HCT116 (cell line): ENCODE results near the gene BEGAIN. TPM values are rescaled to one million over a fixed set of nuclear protein-coding genes. Genes with fewer than 3 reads are reported as not detected.

Experiments used
- ATAC-seq: fragments of 200-7000 bp; cut with Tn5 transposase; 2 replicates; pipeline ENCODE4 v1.9.1; 2020; ENCODE audit warnings: mild to moderate bottlenecking, moderate library complexity
- BruUV-seq: library from RNA; stranded (reverse); fragments of 400-500 nt; replicated peaks from 2 replicates; lab custom pipeline; 2021; lab: Mats Ljungman, UMichigan
- CTCF ChIA-PET: fragments of 300-600 bp; sonication (Branson Sonifier 250); formaldehyde crosslinking; loops from one replicate; lab custom pipeline; 2021; ENCODE audit warnings: antibody characterized with exemption; lab: Charles Lee
- POLR2A ChIA-PET: fragments of 300-600, 350-600 bp; sonication (Branson Sonifier 250); formaldehyde crosslinking; loops from one replicate; lab custom pipeline; 2021; ENCODE audit warnings: antibody characterized with exemption; lab: Charles Lee
- RAD21 ChIA-PET, 2 experiments: fragments of 300-600 bp; sonication (Branson Sonifier 250); formaldehyde crosslinking; loops; one replicate each; lab custom pipeline; 2023; ENCODE audit warnings: low total read pairs in 2 of 2; ENCODE audit not compliant: uncharacterized antibody in 2 of 2, unreplicated experiment in 2 of 2, low non-redundant PET in 1 of 2; lab: Charles Lee
- DNase-seq: peaks from one replicate; pipeline ENCODE4 v3.0.0-alpha.2; 2010; ENCODE audit warnings: low read depth, low spot score
- H2AFZ ChIP-seq: fragments of 200-600 bp; shearing (Covaris generic), sonication (generic); 2 replicates; pipeline ENCODE4 v1.6.1; 2017; ENCODE audit warnings: low read depth, mixed run types, mixed read lengths, antibody characterized with exemption, low read length; ENCODE audit not compliant: poor library complexity, severe bottlenecking
- H3K27ac ChIP-seq: 2 replicates; pipeline ENCODE4 v1.5.1; 2012; ENCODE audit warnings: low read depth, low read length
- H3K27me3 ChIP-seq: fragments of 200-600 bp; sonication (generic); 2 replicates; pipeline ENCODE4 v1.6.1; 2016; ENCODE audit warnings: mixed run types, low read length, mixed read lengths; ENCODE audit not compliant: insufficient read depth
- H3K36me3 ChIP-seq, 2 experiments: fragments of 200-500 bp in 1 of 2; fragments of 200-600 bp in 1 of 2; sonication (Bioruptor generic) in 1 of 2; sonication (generic) in 1 of 2; 2 replicates each; pipeline versions ENCODE4 v1.5.1 to v1.6.1; 2014 to 2016; ENCODE audit warnings: low read length in 2 of 2, inconsistent platforms in 1 of 2, mixed read lengths in 1 of 2, mixed run types in 1 of 2; ENCODE audit not compliant: insufficient read depth in 2 of 2, control insufficient read depth in 1 of 2
- H3K4me1 ChIP-seq, 2 experiments: fragments of 200-600 bp in 1 of 2; sonication (generic) in 1 of 2; 2 replicates each; pipeline versions ENCODE4 v1.5.1 to v1.6.1; 2012 to 2017; ENCODE audit warnings: low read length in 2 of 2, inconsistent platforms in 1 of 2, mild to moderate bottlenecking in 1 of 2, mixed read lengths in 1 of 2, mixed run types in 1 of 2, moderate library complexity in 1 of 2; ENCODE audit not compliant: insufficient read depth in 2 of 2, control insufficient read depth in 1 of 2
- H3K4me2 ChIP-seq: fragments of 200-600 bp; sonication (generic); 2 replicates; pipeline ENCODE4 v1.6.1; 2017; ENCODE audit warnings: mixed run types, low read length, mixed read lengths
- H3K4me3 ChIP-seq, 2 experiments: fragments of 200-600 bp in 1 of 2; sonication (generic) in 1 of 2; replicated peaks in 1 of 2; 2 replicates each; pipeline ENCODE4 v1.5.1; 2011 to 2016; ENCODE audit warnings: low read length in 2 of 2, control low read depth in 1 of 2, low read depth in 1 of 2, mild to moderate bottlenecking in 1 of 2, mixed read lengths in 1 of 2, mixed run types in 1 of 2
- H3K79me2 ChIP-seq: fragments of 200-600 bp; sonication (generic); 2 replicates; pipeline ENCODE4 v1.6.1; 2017; ENCODE audit warnings: mild to moderate bottlenecking, mixed run types, low read length, moderate library complexity, mixed read lengths; ENCODE audit not compliant: insufficient read depth
- H3K9ac ChIP-seq: fragments of 200-600 bp; sonication (generic); 2 replicates; pipeline ENCODE4 v1.6.1; 2016; ENCODE audit warnings: low read length, mixed read lengths
- H3K9me2 ChIP-seq: fragments of 200-600 bp; sonication (generic), shearing (Covaris generic); 2 replicates; pipeline ENCODE4 v1.6.1; 2017; ENCODE audit warnings: mixed run types, mild to moderate bottlenecking, moderate library complexity; ENCODE audit not compliant: insufficient read depth
- H3K9me3 ChIP-seq, 2 experiments: fragments of 200-500 bp in 1 of 2; fragments of 200-600 bp in 1 of 2; sonication (Bioruptor generic) in 1 of 2; sonication (generic) in 1 of 2; 2 replicates each; pipeline ENCODE4 v1.6.1; 2014 to 2017; ENCODE audit warnings: low read length in 2 of 2, mixed read lengths in 2 of 2, inconsistent platforms in 1 of 2, low read depth in 1 of 2, mild to moderate bottlenecking in 1 of 2, mixed run types in 1 of 2, moderate library complexity in 1 of 2; ENCODE audit not compliant: control insufficient read depth in 1 of 2, insufficient read depth in 1 of 2
- H4K20me1 ChIP-seq: fragments of 200-600 bp; sonication (generic), shearing (Covaris generic); 2 replicates; pipeline ENCODE4 v1.6.1; 2017; ENCODE audit warnings: mixed run types, mild to moderate bottlenecking, moderate library complexity; ENCODE audit not compliant: insufficient read depth
- ATF3 ChIP-seq: IDR thresholded peaks from 2 replicates; pipeline ENCODE4 v1.6.1; 2012
- CEBPB ChIP-seq: IDR thresholded peaks from 2 replicates; pipeline ENCODE4 v1.6.1; 2012; ENCODE audit warnings: low read depth
- ELF1 ChIP-seq: IDR thresholded peaks from 2 replicates; pipeline ENCODE4 v1.6.1; 2012; ENCODE audit warnings: low read depth, borderline replicate concordance
- EZH2 ChIP-seq: fragments of 200-600 bp; sonication (generic); IDR thresholded peaks from 2 replicates; pipeline ENCODE4 v1.6.1; 2017; ENCODE audit warnings: antibody characterized with exemption, mixed run types
- EZH2phosphoT487 ChIP-seq: fragments of 200-600 bp; IDR thresholded peaks from 2 replicates; pipeline ENCODE4 v1.6.1; 2018; ENCODE audit warnings: antibody characterized with exemption, borderline replicate concordance
- FOSL1 ChIP-seq: IDR thresholded peaks from 2 replicates; pipeline ENCODE4 v1.6.1; 2012; ENCODE audit warnings: low read depth
- JUND ChIP-seq: IDR thresholded peaks from 2 replicates; pipeline ENCODE4 v1.6.1; 2012
- MAX ChIP-seq: IDR thresholded peaks from 2 replicates; pipeline ENCODE4 v1.6.1; 2012
- POLR2AphosphoS5 ChIP-seq: IDR thresholded peaks from 2 replicates; pipeline ENCODE4 v1.6.1; 2011; ENCODE audit warnings: mild to moderate bottlenecking, low read depth, low read length, moderate library complexity
- RAD21 ChIP-seq: IDR thresholded peaks from 2 replicates; pipeline ENCODE4 v1.6.1; 2012; ENCODE audit warnings: low read depth, mild to moderate bottlenecking
- REST ChIP-seq: IDR thresholded peaks from 2 replicates; pipeline ENCODE4 v1.6.1; 2012; ENCODE audit warnings: low read depth
- SRF ChIP-seq: IDR thresholded peaks from 2 replicates; pipeline ENCODE4 v1.6.1; 2012; ENCODE audit warnings: low read depth
- YY1 ChIP-seq: IDR thresholded peaks from 2 replicates; pipeline ENCODE4 v1.6.1; 2011; ENCODE audit warnings: low read length, low read depth, moderate library complexity, mild to moderate bottlenecking; ENCODE audit not compliant: insufficient replicate concordance; ENCODE audit errors: extremely low read depth
- ZBTB33 ChIP-seq: IDR thresholded peaks from 2 replicates; pipeline ENCODE4 v1.6.1; 2011; ENCODE audit warnings: mild to moderate bottlenecking, low read length, moderate library complexity; ENCODE audit not compliant: insufficient replicate concordance; ENCODE audit errors: extremely low read depth
- ZFX ChIP-seq: fragments of 450-650 bp; IDR thresholded peaks from 2 replicates; pipeline ENCODE4 v1.6.1; 2017
- ZNF274 ChIP-seq: fragments of 200-500 bp; sonication (Bioruptor generic); IDR thresholded peaks from 2 replicates; pipeline ENCODE4 v1.6.1; 2014; ENCODE audit warnings: mild to moderate bottlenecking, low read depth, low read length, inconsistent platforms
- intact Hi-C: fragments of 100-400 bp; cut with micrococcal nuclease; formaldehyde crosslinking; loops from 2 replicates; pipeline ENCODE4 v1.10.0; 2022
- total RNA-seq: library from RNA; stranded (reverse); gene quantifications from one replicate; pipeline ENCODE4 v1.2.1, GENCODE V29; 2021; ENCODE audit not compliant: unreplicated experiment

Gene BEGAIN
- total RNA-seq, 1 experiment from 2014 or later = 8.5 TPM

GRCh38 chr14:100612986-100613385 lies 25.8 kb upstream of the BEGAIN start:
- no peaks in the 10 kb centered on the region for H4K20me1 ChIP-seq
- no TSS peak for BruUV-seq
- CTCF ChIA-PET = interaction anchor here (1.0 kb wide), 1 partner anchor 33 kb away, joined by 3 read pairs; no protein-coding TSS in a partner anchor

More at GRCh38 chr14:100612986-100613385, 25.8 kb upstream of the BEGAIN start:
- H3K4me2 ChIP-seq = no peak overlapping the region
- H3K27me3 ChIP-seq = no peaks in the 10 kb centered on the region
- H3K4me3 ChIP-seq = no peak overlapping the region
- H3K9ac ChIP-seq = no peak overlapping the region
- TF ChIP-seq RAD21 (no peak), JUND (no peak), ZBTB33 (no peak), ATF3 (no peak), SRF (no peak), FOSL1 (no peak), REST (no peak), POLR2AphosphoS5 (no peak), EZH2 (no peak), YY1 (no peak), CEBPB (no peak), ZNF274 (no peak), EZH2phosphoT487 (no peak), ZFX (no peak), ELF1 (no peak), MAX (no peak)
- no peaks in the 10 kb centered on the region for H3K79me2 ChIP-seq
- POLR2A ChIA-PET = no interaction called here
- no peak overlapping the region for H2AFZ ChIP-seq
- H3K9me2 ChIP-seq = no peaks in the 10 kb centered on the region
- RAD21 ChIA-PET = no interaction called here
- H3K36me3 ChIP-seq = no peaks in the 10 kb centered on the region
- ATAC-seq (no peak), DNase-seq (no peak)
- no peaks in the 10 kb centered on the region for H3K9me3 ChIP-seq
- intact Hi-C loops = no loop called here
- H3K27ac ChIP-seq = no peak overlapping the region
- H3K4me1 ChIP-seq = peaks cover 0 to 4% of the 10 kb centered on the region in 2 experiments; a peak in 1 of 4 replicates
